Upper lobe of left lung (tissue), 4 donors: ENCODE measurements around the gene UNKL.

ENCODE experiments used
- CTCF ChIP-seq, 6 experiments: fragments of 450-650 bp in 4 of 6; fragments of 200-600 bp in 2 of 6; sonication (generic) in 2 of 6; IDR thresholded peaks; one replicate each; pipeline ENCODE4 v1.5.1; 2016 to 2019; ENCODE audit warnings: antibody characterized with exemption in 6 of 6
- EP300 ChIP-seq, 4 donors: sonication (generic); formaldehyde crosslinking; IDR thresholded peaks; one replicate each; pipeline ENCODE4 v1.5.1; 2017; ENCODE audit warnings: antibody characterized with exemption in 4 of 4, control low read depth in 2 of 4

GRCh38 chr16:1379304-1380076, 35.0 kb downstream of the UNKL start:
- no peak for TF ChIP-seq CTCF (IDR thresholded peaks at IDR 0.05)
- no peak for TF ChIP-seq EP300 (IDR thresholded peaks at IDR 0.05)
